Measurements from ENCODE around the gene C19orf67.

The C19orf67 gene

DNA sequence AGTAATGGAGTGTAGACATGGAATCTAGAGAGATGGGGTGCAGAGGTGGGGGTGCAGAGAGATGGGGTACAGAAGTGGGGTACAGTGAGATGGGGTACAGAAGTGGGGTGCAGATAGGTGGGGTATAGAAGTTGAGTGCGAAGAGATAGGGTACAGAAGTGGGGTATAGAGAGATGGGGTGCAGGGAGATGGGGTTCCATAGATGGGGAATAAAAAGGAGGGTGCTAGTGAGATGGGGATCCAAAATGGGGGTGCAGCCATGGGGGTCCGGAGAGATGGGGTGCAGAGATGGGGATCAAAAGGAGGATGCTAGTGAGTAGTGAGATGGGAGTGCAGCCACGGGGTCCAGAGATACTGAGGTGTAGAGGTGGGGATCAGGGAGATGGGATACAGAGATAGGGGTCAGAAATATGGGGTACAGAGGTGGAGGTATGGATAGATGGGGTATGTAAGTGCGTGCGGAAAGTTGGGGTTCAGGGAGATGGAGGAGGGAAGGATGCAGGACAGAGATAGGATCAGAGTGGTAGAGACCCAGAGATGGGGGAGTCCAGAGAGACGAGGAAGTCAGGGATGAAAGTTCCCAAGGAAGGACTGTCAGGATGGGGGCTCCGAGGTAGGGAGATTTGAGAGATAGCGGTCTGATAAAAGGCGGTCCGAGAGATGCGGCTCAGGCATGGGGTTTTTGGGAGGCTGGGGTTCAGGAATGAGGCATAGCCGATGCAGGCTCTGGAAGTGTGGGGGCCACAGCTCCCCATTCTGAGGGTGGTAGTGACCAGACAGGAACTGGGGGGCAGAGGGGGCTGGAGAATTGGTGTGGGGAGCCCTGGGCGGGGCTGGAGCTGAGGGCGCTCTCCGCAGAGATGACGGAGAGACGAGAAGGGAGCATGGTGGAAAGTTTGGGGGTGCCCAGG lies 27.1 kb downstream of the C19orf67 start:
- H3K27ac ChIP-seq (ENCODE audit: low read depth, low read length) = no peak overlapping the region
- H3K4me1 ChIP-seq (ENCODE audit: control insufficient read depth in 1 of 2, insufficient read depth in 2 of 2, low read length in 2 of 2) = peaks cover 20 to 21% of the 10 kb centered on the region in 2 donors
- H3K27me3 ChIP-seq (ENCODE audit: control insufficient read depth in 1 of 2, insufficient read depth in 2 of 2, low read length in 2 of 2) = peaks cover 11 to 22% of the 10 kb centered on the region in 2 donors
- H3K4me3 ChIP-seq (ENCODE audit: low read depth in 1 of 2, low read length in 2 of 2) = no peak overlapping the region
- no peaks in the 10 kb centered on the region for H3K9me3 ChIP-seq (ENCODE audit: control insufficient read depth in 1 of 2, low read length in 2 of 2)
- H3K36me3 ChIP-seq (ENCODE audit: control insufficient read depth in 1 of 2, insufficient read depth in 2 of 2, low read length in 2 of 2) = no peaks in the 10 kb centered on the region
- no peak overlapping the region for H3K9ac ChIP-seq (ENCODE audit: low read depth in 1 of 2, low read length in 2 of 2)

DNA sequence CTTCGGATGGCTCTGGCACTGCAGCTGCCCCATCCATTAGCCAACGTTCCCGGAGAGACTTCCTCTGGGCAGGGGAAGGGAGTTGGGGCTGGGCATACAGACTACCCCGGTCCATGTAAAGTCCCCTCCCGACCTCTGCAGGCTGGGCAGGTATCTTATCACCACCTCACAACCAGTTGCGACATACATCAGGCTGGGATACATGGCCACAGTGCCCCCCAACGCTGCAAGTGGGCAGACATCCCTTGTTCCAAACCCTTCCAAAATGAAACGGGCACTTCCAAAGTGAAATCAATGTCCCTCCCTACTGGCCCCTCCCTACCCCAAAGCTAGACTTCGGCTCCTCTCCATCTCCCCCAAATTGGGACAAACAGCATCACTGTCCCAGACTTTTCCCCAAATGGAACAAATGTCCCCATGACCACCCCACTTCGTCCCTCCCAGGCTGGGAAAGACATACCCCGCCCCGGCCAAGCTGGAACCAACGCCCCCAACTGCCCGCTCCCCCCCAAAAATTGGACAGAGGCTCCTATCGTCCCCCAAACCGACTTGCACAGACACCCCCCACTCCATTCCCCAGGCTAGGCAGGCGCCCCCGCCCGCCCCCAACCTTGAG lies 28.7 kb downstream of the C19orf67 start:
- Histone ChIP-seq H3K27me3 (ENCODE audit: control insufficient read depth in 1 of 2, insufficient read depth in 2 of 2, low read length in 2 of 2) (peaks cover 11 to 22% of the 10 kb centered on the region in 2 donors), H3K36me3 (ENCODE audit: control insufficient read depth in 1 of 2, insufficient read depth in 2 of 2, low read length in 2 of 2) (peaks cover 0 to 5% of the 10 kb centered on the region in 2 donors), H3K27ac (ENCODE audit: low read depth, low read length) (no peak overlapping the region), H3K4me1 (ENCODE audit: control insufficient read depth in 1 of 2, insufficient read depth in 2 of 2, low read length in 2 of 2) (peaks cover 16 to 19% of the 10 kb centered on the region in 2 donors), H3K4me3 (ENCODE audit: low read depth in 1 of 2, low read length in 2 of 2) (no peak overlapping the region), H3K9me3 (ENCODE audit: control insufficient read depth in 1 of 2, low read length in 2 of 2) (no peaks in the 10 kb centered on the region), H3K9ac (ENCODE audit: low read depth in 1 of 2, low read length in 2 of 2) (no peak overlapping the region)

DNA sequence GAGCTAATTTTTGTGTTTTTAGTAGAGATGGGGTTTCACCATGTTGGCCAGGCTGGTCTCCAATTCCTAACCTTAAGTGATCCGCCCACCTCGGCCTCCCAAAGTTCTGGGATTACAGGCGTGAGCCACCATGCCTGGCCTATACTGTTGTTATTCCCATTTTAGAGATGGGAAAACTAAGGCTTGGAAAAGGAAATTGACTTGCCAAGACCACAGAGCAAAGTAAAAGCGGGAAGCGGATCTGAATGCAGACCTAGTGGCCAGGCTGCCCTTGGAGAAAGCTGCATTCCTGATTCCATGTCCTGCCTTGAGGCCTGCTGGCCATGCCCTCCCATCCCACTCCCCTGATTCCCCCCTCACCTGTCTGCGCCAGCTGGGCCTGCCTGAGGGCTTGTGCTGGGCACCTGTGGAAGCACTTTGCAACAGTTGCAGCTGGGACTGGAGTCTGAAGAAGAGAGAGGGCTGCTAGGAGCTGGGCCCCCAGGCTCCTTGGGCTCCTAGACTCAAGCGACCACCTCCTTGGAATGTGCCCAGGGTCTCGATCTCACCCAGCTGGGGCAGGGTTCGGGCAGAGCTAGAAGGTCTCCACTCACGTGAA lies 29.4 kb downstream of the C19orf67 start:
- Histone ChIP-seq H3K27me3 (ENCODE audit: control insufficient read depth in 1 of 2, insufficient read depth in 2 of 2, low read length in 2 of 2) (peaks cover 11 to 22% of the 10 kb centered on the region in 2 donors), H3K4me3 (ENCODE audit: low read depth in 1 of 2, low read length in 2 of 2) (no peak overlapping the region), H3K36me3 (ENCODE audit: control insufficient read depth in 1 of 2, insufficient read depth in 2 of 2, low read length in 2 of 2) (peaks cover 0 to 5% of the 10 kb centered on the region in 2 donors), H3K9ac (ENCODE audit: low read depth in 1 of 2, low read length in 2 of 2) (no peak overlapping the region), H3K4me1 (ENCODE audit: control insufficient read depth in 1 of 2, insufficient read depth in 2 of 2, low read length in 2 of 2) (peaks cover 9 to 12% of the 10 kb centered on the region in 2 donors), H3K9me3 (ENCODE audit: control insufficient read depth in 1 of 2, low read length in 2 of 2) (no peaks in the 10 kb centered on the region), H3K27ac (ENCODE audit: low read depth, low read length) (no peak overlapping the region)

DNA sequence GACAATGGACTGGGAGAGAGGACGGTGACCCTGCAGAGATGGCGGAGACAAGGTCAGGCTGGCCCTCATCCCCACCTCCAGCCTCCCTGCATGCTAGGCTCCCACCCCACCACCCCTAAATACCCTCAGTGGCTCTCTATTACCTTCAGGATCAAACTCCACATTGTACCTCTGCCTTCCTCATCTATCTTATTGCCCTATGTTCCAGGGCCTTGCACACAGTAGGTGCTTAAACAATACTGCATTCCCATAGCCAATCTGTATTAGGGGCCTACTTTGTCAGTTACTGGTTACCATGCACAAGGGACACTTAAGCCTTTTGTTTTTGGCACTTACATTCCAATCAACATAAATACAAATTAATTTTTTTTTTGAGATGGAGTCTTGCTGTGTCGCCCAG lies 30.2 kb downstream of the C19orf67 start:
- Histone ChIP-seq H3K9ac (ENCODE audit: low read depth in 1 of 2, low read length in 2 of 2) (no peak overlapping the region), H3K27ac (ENCODE audit: low read depth, low read length) (no peak overlapping the region), H3K9me3 (ENCODE audit: control insufficient read depth in 1 of 2, low read length in 2 of 2) (no peaks in the 10 kb centered on the region), H3K27me3 (ENCODE audit: control insufficient read depth in 1 of 2, insufficient read depth in 2 of 2, low read length in 2 of 2) (peaks cover 11 to 22% of the 10 kb centered on the region in 2 donors), H3K4me1 (ENCODE audit: control insufficient read depth in 1 of 2, insufficient read depth in 2 of 2, low read length in 2 of 2) (peaks cover 9 to 11% of the 10 kb centered on the region in 2 donors), H3K4me3 (ENCODE audit: low read depth in 1 of 2, low read length in 2 of 2) (no peak overlapping the region), H3K36me3 (ENCODE audit: control insufficient read depth in 1 of 2, insufficient read depth in 2 of 2, low read length in 2 of 2) (peaks cover 0 to 8% of the 10 kb centered on the region in 2 donors)

DNA sequence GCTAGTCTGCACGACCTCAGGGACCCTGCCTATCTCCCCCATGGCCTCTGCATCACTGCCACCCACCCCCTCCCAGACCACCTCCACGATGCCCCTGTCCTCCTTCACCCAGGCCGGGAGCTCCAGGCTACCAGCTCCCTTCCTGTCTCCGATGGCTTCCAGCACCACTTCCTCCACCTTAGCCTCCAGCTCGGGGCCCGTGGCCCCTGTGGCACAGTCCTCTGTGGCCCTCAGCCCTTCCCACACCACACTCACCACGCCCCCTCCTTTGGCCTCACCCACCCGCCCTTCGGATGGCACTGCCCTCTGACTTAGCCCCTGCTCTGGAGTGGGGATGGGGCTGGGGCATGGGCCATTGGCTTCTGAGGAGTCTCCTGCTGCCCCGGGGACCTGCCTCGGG lies 30.9 kb downstream of the C19orf67 start:
- Histone ChIP-seq H3K36me3 (ENCODE audit: control insufficient read depth in 1 of 2, insufficient read depth in 2 of 2, low read length in 2 of 2) (peaks cover 0 to 8% of the 10 kb centered on the region in 2 donors), H3K9me3 (ENCODE audit: control insufficient read depth in 1 of 2, low read length in 2 of 2) (no peaks in the 10 kb centered on the region), H3K4me1 (ENCODE audit: control insufficient read depth in 1 of 2, insufficient read depth in 2 of 2, low read length in 2 of 2) (peaks cover 6 to 8% of the 10 kb centered on the region in 2 donors), H3K4me3 (ENCODE audit: low read depth in 1 of 2, low read length in 2 of 2) (no peak overlapping the region), H3K9ac (ENCODE audit: low read depth in 1 of 2, low read length in 2 of 2) (no peak overlapping the region), H3K27ac (ENCODE audit: low read depth, low read length) (no peak overlapping the region), H3K27me3 (ENCODE audit: control insufficient read depth in 1 of 2, insufficient read depth in 2 of 2, low read length in 2 of 2) (peaks cover 11 to 19% of the 10 kb centered on the region in 2 donors)

DNA sequence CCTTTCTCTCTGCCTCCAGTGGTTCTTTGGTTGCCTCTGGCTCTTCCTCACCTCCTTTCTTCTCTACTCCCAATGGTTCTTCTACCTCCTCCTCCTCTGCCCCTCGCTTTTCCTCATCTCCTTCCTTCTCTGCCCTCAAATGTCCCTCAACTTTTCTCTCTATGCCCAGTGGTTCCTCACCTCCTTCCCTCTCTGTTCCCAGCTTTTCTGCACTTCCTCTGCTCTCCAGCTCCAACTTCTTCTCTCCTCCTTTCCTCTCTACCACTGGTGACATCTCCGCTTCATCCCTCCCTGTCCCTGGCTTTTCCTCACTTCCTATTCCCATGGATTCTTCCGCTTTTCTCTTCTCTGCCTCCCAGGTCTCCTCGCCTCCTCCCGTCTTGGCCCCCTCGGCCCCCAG lies 31.5 kb downstream of the C19orf67 start:
- Histone ChIP-seq H3K36me3 (ENCODE audit: control insufficient read depth in 1 of 2, insufficient read depth in 2 of 2, low read length in 2 of 2) (peaks cover 0 to 8% of the 10 kb centered on the region in 2 donors), H3K27me3 (ENCODE audit: control insufficient read depth in 1 of 2, insufficient read depth in 2 of 2, low read length in 2 of 2) (peaks cover 11 to 13% of the 10 kb centered on the region in 2 donors), H3K9ac (ENCODE audit: low read depth in 1 of 2, low read length in 2 of 2) (no peak overlapping the region), H3K4me3 (ENCODE audit: low read depth in 1 of 2, low read length in 2 of 2) (no peak overlapping the region), H3K9me3 (ENCODE audit: control insufficient read depth in 1 of 2, low read length in 2 of 2) (no peaks in the 10 kb centered on the region), H3K27ac (ENCODE audit: low read depth, low read length) (no peak overlapping the region), H3K4me1 (ENCODE audit: control insufficient read depth in 1 of 2, insufficient read depth in 2 of 2, low read length in 2 of 2) (peaks cover 2 to 4% of the 10 kb centered on the region in 2 donors)

DNA sequence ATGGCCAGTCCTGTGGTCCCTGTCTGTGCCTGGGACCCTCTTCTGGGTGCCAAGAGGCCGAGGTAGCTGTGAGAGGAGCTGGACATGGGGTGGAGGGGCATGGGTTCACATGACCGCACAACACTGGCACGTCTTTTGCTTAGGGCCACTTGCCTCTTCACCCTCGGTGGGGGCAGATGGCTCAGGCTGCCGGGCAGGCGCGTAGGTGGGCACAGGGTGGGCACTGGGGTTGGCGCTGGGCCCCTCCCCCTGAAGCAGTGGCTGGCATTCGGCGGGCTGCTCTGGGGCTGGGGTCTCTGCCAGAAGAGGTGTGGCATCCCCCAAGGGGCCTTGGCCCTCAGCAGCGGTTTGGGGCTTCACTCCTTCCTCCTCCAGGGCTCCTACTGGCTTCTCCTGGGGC lies 32.1 kb downstream of the C19orf67 start:
- H3K27me3 ChIP-seq (ENCODE audit: control insufficient read depth in 1 of 2, insufficient read depth in 2 of 2, low read length in 2 of 2) = peaks cover 6 to 7% of the 10 kb centered on the region in 2 donors
- no peaks in the 10 kb centered on the region for H3K9me3 ChIP-seq (ENCODE audit: control insufficient read depth in 1 of 2, low read length in 2 of 2)
- peaks cover 0 to 8% of the 10 kb centered on the region in 2 donors for H3K36me3 ChIP-seq (ENCODE audit: control insufficient read depth in 1 of 2, insufficient read depth in 2 of 2, low read length in 2 of 2)
- H3K9ac ChIP-seq (ENCODE audit: low read depth in 1 of 2, low read length in 2 of 2) = no peak overlapping the region
- peaks cover 0 to 4% of the 10 kb centered on the region in 2 donors for H3K4me1 ChIP-seq (ENCODE audit: control insufficient read depth in 1 of 2, insufficient read depth in 2 of 2, low read length in 2 of 2)
- no peak overlapping the region for H3K27ac ChIP-seq (ENCODE audit: low read depth, low read length)
- H3K4me3 ChIP-seq (ENCODE audit: low read depth in 1 of 2, low read length in 2 of 2) = no peak overlapping the region

DNA sequence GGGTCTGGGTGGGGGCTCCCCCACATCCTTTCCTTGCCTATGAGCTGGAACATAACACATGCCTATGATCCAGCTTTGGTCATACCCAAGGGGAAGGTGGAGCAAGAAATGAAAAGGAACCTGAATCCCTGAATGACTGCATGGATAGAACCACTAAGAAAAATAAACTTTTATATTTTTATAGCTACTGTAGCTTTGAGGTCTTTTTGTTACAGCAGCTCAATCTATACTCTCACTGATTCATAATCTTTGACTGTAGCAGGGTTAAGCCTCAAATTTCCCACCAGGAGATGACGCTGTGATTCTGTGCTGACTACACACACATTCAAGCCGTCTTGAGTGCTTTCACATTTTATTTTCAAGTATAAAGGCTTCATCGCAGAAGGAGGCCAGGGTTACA lies 32.6 kb downstream of the C19orf67 start:
- no peak overlapping the region for H3K4me3 ChIP-seq (ENCODE audit: low read depth in 1 of 2, low read length in 2 of 2)
- H3K27ac ChIP-seq (ENCODE audit: low read depth, low read length) = no peak overlapping the region
- peaks cover 0 to 8% of the 10 kb centered on the region in 2 donors for H3K36me3 ChIP-seq (ENCODE audit: control insufficient read depth in 1 of 2, insufficient read depth in 2 of 2, low read length in 2 of 2)
- peaks cover 0 to 1% of the 10 kb centered on the region in 2 donors for H3K4me1 ChIP-seq (ENCODE audit: control insufficient read depth in 1 of 2, insufficient read depth in 2 of 2, low read length in 2 of 2)
- H3K9ac ChIP-seq (ENCODE audit: low read depth in 1 of 2, low read length in 2 of 2) = no peak overlapping the region
- no peaks in the 10 kb centered on the region for H3K9me3 ChIP-seq (ENCODE audit: control insufficient read depth in 1 of 2, low read length in 2 of 2)
- H3K27me3 ChIP-seq (ENCODE audit: control insufficient read depth in 1 of 2, insufficient read depth in 2 of 2, low read length in 2 of 2) = peaks cover 1 to 2% of the 10 kb centered on the region in 2 donors

DNA sequence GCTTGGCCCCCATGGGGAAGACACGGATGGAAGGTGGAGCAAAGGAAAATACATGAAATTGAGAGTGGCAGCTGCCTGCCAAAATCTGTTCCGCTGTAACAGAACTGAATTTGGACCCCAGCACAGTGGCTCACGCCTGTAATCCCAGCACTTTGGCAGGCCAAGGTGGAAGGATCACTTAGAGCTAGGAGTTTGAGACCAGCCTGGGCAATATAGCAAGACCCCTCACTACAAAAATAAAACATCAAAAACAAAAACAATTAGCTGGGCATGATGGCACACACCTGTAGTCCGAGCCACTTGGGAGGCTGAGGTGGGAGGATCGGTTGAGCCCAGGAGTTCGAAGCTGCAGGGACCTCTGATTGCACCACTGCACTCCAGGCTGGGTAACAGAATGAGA lies 33.1 kb downstream of the C19orf67 start:
- H3K4me3 ChIP-seq (ENCODE audit: low read depth in 1 of 2, low read length in 2 of 2) = no peak overlapping the region
- peaks cover 0 to 8% of the 10 kb centered on the region in 2 donors for H3K36me3 ChIP-seq (ENCODE audit: control insufficient read depth in 1 of 2, insufficient read depth in 2 of 2, low read length in 2 of 2)
- no peaks in the 10 kb centered on the region for H3K9me3 ChIP-seq (ENCODE audit: control insufficient read depth in 1 of 2, low read length in 2 of 2)
- no peak overlapping the region for H3K9ac ChIP-seq (ENCODE audit: low read depth in 1 of 2, low read length in 2 of 2)
- H3K27me3 ChIP-seq (ENCODE audit: control insufficient read depth in 1 of 2, insufficient read depth in 2 of 2, low read length in 2 of 2) = no peaks in the 10 kb centered on the region
- H3K27ac ChIP-seq (ENCODE audit: low read depth, low read length) = no peak overlapping the region
- no peaks in the 10 kb centered on the region for H3K4me1 ChIP-seq (ENCODE audit: control insufficient read depth in 1 of 2, insufficient read depth in 2 of 2, low read length in 2 of 2)

DNA sequence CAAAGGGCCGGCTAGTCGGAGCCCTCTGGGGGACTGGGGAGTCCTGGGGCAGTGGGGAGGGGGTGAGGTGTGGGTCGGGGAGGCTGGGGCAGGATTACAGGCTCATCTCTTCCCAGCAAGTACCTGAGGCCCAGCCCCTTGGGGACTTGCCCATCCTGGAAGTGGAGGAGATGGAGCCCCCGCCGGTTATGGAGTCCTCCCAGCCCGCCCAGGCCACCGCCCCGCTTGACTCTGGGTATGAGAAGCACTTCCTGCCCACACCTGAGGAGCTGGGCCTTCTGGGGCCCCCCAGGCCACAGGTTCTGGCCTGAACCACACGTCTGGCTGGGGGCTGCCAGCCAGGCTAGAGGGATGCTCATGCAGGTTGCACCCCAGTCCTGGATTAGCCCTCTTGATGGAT lies 33.6 kb downstream of the C19orf67 start:
- no peaks in the 10 kb centered on the region for H3K4me1 ChIP-seq (ENCODE audit: control insufficient read depth in 1 of 2, insufficient read depth in 2 of 2, low read length in 2 of 2)
- no peak overlapping the region for H3K4me3 ChIP-seq (ENCODE audit: low read depth in 1 of 2, low read length in 2 of 2)
- H3K36me3 ChIP-seq (ENCODE audit: control insufficient read depth in 1 of 2, insufficient read depth in 2 of 2, low read length in 2 of 2) = peaks cover 0 to 8% of the 10 kb centered on the region in 2 donors
- H3K27me3 ChIP-seq (ENCODE audit: control insufficient read depth in 1 of 2, insufficient read depth in 2 of 2, low read length in 2 of 2) = no peaks in the 10 kb centered on the region
- H3K9ac ChIP-seq (ENCODE audit: low read depth in 1 of 2, low read length in 2 of 2) = no peak overlapping the region
- no peak overlapping the region for H3K27ac ChIP-seq (ENCODE audit: low read depth, low read length)
- H3K9me3 ChIP-seq (ENCODE audit: control insufficient read depth in 1 of 2, low read length in 2 of 2) = no peaks in the 10 kb centered on the region
